GM18520 (cell line): ENCODE measurements around the gene CHN2.

ENCODE experiments used
- ATAC-seq: cut with Tn5 transposase; IDR thresholded peaks from one replicate; pipeline ENCODE4 v1.9.1; 2021; ENCODE audit not compliant: unreplicated experiment

The CHN2 gene

DNA sequence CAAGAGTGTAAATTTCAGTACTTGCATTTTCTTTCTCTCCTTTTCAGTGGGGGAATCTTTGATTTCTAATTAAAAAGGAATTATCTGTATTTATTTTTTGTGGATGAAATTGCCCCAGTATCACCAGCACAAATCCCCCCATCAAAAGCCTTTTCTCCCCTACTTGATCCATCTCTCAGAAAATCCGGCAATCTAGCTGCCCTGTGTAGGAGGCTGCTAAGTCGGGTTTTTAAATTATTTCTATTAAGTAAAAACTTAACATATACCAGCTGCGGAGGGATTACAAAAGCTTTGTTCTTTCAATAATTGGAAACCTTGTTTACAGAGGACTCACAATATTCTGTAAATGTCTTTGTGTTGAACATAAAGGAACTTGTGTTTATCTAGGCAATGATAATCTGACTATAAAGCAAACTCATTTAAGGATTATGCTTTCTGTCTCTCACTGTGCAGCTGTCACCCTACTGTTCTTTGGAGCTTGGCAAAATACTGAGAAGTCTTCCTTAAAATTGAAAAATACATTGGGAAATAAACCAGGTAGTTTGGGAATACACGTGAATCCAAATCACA lies 191.7 kb downstream of the CHN2 start:
- no peak for ATAC-seq

DNA sequence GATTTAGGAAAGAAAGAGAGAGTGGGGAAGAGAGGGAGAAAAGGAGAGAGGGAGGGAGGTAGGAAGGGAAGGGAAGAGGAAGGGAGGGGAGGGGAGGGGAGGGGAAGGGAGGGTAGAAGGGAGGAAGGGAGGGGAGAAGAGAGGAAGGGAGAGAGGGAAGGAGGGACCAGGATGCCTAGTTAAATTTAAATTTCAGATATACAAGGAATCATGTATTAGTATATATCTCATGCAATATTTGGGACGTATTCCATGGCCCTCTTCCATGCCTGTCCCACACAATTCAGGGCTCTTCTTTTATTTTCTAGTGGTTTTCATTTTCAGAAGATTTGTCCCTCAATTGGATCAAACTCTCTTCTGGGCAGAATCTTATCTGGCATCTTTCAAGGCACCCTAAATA lies 196.7 kb downstream of the CHN2 start:
- ATAC-seq, result no peak

DNA sequence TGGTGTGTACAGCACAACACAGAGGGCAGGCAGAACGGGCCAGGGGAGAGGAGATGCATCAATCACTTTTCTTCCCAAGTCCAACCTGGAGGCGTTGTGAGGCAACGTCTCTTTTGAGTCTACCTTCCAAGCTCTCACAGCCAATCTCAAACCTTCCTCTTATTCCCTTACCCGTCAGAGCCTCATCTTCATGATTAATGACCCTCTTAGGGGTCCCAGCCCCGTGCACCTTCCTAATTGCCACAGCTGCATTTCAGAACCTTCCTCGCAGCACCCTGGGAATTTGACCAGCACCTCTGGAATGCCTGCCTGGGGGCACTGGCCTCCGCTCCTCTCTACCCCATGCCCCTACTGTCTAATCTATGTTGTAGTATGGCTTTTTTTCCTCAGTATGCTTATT lies 199.7 kb downstream of the CHN2 start:
- no peak for ATAC-seq

DNA sequence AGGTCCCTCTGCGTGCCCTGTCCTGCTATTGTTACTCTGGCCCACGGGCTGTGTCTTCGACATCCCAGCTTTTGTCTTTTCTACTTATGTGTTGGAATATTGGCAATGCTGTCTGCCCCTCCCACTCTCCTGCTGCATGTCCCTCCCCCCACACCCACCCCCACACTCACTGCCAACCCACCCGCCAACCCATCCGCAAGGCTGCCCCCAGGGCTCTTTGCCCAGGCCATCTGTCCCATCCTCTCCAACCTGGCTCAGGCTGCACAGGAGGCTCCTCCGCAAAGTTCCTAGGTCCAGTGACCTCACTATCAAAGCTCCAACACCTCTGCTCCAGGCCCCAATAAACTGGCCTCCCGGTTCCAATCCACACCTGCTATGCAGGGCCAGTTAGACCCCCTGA lies 202.0 kb downstream of the CHN2 start:
- ATAC-seq, result no peak

DNA sequence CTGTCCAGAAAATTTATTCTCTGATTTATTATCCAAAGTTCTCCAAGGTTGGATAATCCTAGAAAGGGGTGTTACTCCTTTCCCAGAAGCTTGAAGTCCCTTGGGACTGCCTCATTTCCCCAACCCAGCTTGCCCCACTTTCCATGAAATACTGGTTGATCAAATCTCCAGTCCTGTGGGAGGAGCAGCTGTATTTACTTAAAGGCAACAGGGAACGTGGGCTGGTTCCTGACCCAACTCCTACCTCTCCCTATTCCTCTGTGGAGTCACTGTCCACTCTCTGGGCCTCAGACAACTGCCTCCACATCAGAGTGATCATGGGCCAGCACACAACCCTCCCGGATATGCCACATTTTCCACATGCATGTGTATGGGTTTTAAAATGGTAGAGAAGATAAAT lies 202.8 kb downstream of the CHN2 start:
- ATAC-seq, result no peak

DNA sequence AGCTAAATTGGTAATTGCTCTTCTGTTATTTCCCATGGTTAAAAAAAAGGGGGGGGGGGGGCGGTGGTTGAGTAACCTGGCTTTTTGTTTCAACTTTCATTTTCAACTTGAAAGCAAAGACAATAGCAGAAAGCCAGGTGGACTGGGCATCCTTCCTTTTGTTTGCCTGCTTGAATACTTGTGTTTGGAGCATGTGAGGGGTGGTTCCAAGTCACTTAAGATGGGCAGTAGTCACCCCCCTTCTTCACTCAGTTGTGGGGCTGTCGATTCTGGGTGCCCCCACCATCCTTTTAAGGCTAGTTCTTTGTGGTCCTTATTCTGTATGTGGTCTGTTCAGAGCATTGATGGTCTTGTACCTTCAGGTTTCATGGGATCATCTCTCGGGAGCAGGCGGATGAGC lies 203.4 kb downstream of the CHN2 start:
- ATAC-seq, result no peak

DNA sequence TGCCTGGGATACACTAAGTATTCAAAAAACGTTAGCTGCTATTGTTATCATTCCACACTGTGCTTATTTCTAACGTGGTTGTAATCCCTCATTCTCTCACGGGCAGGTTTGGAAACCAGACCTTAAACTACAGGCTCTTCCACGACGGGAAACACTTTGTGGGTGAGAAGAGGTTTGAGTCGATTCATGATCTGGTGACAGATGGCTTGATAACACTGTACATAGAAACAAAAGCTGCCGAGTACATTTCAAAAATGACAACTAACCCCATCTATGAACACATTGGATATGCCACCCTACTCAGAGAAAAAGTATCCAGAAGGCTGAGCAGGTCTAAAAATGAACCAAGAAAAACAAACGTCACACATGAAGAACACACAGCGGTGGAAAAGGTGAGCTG lies 205.9 kb downstream of the CHN2 start:
- ATAC-seq, result no peak

DNA sequence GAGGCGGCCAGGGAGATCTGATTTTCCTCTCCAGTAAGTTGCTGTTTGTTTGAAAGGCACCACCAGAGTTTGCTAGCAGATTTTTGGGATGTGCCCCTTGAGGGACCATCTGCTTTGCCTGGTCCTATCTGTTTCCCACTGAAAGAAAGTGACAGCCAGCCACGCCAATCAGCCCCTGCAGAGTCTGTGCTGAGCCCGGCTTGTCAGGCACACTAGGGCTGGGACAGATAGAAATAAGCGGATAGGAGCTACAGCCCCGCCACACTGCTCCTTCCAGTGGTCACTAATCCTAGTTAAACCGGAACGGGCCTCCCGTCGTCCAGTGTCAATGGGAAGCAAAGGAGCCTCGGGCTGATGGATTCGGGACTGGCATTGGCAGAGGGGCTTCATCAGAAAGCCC lies 207.2 kb downstream of the CHN2 start:
- no peak for ATAC-seq

DNA sequence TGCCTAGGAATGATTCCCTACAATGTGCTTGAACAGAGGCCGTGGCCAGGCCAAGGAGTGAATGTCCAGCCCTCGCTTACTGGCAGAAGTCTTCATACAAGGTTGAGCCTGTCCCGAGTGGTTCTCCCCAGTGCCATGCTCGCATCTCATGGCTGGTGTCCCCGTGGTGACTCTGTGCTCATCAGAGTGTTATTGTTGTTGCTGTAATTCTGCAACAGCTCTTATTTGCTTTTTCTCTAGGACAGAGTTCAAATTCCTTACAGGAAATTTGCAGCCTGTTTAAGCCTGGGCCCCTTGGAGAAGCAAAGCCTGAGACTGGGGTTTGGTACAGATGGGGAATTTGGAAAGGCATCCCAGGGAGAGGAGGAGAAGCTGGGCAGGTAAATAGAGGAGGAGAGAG lies 211.3 kb downstream of the CHN2 start:
- ATAC-seq, result no peak

DNA sequence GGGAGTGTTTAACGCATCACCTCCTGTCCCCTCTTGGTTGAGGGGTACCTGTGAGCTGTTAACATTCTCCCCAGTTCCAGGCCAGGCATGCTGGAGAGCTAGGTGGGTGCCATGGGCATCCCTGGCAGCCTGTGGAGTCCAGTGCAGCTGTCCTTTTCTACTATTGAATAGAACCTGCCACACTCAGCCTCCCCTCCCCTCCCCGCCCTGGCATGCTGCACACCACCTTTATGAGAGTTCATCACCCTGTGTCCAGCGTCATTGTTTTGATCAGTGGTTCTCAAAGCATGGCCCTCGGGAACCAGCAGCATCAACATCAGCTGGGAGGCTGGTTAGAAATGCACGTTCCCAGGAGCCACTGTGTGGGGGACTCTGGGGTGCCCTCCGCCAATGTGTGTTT lies 211.8 kb downstream of the CHN2 start:
- ATAC-seq, result no peak

DNA sequence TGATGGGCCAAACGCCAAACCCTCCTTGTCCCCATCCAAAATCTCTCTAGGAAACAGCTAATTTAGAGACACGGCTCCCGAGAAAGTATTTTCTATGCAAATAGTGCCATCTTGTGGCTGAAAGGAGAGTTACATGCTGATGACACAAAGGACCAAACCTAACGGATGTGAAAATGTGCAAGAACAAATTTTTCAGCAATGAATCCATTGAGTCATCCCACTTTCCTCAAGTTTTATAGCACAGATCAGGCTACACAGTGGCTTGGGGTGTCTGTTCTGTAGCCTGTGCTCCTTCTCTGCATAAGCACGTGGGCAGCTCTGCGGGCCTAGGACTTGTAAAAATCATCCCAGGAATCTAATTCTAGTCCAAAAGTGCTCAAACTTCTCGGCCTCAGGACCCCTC lies 214.3 kb downstream of the CHN2 start:
- ATAC-seq, result no peak

DNA sequence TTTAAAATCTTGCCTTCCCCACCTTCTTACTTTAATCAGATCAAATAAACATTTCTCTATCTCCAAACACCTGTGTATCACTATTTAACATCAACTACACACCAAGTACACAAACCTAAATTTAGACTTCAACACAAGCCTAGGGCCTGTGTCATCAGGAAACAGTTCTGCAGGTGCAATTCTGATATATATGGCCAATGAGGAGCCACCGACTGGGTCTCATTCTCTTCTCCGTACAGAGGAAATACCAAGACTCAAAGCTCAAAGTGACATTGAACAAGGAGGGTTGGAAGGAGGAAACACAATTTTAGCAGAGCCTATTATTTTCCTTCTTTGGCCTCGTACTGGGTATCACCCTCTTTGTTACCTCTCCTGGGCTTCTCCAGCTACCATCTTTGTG lies 216.4 kb downstream of the CHN2 start:
- ATAC-seq, result no peak

DNA sequence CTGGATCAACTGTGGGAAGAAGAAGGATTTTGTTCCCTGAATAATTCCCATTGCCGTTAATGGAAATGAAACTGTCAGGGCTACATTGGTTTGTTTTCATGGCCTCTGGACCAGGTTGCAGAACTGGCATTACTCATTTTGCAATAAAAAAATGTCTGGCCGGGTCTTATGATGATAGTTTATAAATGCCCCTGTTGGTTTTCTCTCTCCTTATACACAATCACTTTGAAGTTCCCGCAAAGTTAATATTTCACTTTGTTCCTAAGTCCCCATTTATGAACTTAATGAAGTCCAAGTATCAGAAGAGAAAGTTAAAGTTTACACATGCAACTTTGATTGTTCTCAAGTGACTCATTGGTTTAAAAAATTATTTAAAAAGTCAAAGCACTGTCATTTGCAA lies 218.3 kb downstream of the CHN2 start:
- ATAC-seq, result no peak

DNA sequence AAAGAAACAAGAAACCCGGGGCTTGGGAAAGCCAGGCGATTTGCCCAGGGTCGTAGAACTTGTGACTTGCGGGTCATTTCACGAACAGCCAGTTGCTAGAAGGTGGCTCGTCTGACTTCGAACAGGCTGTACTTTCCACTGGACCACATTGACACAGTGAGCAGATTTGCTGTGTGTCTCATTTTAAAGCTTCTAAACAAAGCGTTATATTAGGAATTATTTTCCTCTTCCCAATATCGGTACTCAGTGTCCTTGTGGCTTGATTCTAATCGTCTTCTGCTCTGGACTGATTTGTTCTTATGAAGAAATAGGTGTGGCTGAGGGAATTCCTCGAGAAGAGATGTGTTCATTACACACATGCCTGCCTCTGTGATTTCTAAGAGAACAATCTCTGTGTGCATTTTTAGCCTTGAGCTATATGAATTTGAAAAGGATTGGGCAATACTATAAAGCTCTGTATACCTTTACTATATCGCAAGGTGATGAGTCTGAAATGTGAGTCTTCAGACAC lies 219.1 kb downstream of the CHN2 start:
- no peak for ATAC-seq

DNA sequence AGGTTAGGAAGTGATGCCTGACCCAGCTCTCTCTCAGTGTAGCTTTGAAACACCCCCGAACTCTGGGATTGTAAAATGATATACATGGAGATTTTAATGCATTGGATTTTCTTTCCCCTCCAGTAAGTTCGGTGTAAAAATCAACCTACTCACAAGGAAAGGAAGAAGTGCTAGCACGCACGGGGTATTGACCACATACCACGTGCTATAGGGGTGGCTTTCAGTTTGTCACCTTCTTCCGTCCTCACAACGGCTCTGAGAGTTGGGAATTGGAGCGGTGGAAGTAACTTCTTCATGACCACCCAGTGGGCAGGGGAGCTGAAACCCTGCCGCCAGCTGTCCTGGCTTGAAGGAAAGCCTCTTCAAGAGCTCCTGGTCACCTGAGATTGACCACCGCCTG lies 219.6 kb downstream of the CHN2 start:
- no peak for ATAC-seq

DNA sequence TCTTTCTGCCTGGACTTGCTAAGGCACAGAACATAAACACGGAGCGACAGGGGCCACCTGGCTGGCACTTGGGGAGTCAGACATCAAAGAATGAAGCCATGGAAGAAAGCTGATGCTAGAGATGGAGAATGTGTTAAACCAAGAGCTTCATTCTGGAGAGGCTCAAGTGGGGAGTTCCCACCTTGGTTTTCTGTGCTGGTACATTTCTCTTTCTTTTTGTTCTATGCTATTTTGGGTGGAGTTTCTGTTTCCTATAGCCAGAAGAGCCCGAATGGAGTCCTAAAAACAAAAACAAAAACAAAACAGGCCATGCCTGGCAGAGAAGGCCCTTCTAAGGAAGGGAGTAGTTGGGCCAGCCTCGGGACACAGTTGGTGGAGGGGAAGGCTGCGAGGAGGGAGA lies 220.6 kb downstream of the CHN2 start:
- no peak for ATAC-seq

DNA sequence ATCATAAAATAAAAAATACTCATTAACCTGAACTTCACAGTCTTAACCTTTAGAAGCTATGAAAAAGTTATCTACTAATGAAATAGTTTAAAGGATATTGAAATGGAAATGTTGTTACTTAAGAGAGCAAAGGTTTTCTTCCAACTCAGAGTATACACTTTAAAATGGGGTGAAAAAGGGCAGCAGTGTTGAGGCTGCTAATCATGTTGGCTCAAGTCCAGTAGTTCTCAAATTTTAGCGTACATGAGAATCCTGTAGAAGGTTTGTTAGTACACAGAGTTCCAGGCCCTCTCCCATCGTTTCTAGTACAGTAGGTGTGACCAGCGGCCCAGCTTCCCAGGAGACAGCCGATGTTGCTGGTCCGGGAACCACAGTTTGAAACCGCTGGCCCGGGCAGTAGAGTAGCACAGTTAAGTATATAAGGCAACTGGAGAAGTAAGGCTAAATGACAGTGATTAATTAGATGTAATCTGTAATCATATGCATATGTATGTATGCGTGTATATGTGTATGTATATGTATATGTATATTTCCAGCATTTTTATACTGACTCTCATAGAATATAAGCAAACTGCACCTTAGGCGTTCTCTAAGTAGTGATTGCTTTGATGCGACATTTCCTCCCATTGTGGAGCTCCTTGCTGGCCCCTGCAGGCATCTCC lies 221.8 kb downstream of the CHN2 start:
- no peak for ATAC-seq

DNA sequence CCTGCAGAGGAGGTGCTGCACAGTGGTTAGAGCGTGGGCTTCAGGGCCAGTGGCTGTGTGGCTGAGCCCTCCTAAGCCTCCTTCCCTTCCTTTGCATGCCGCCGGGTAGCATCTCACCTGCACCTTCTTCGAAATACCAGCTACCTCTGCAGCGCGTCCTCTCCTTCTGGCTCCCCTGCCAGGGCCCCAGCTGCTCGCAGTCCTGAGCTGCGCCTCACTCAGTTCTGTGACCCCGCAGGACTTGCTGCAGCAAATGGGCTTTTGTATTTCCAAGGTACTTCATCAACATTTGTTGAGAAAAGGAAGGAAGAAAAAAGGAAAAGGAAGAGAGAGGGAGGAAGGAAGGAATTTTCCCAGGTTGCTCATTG lies 222.3 kb downstream of the CHN2 start:
- no peak for ATAC-seq

DNA sequence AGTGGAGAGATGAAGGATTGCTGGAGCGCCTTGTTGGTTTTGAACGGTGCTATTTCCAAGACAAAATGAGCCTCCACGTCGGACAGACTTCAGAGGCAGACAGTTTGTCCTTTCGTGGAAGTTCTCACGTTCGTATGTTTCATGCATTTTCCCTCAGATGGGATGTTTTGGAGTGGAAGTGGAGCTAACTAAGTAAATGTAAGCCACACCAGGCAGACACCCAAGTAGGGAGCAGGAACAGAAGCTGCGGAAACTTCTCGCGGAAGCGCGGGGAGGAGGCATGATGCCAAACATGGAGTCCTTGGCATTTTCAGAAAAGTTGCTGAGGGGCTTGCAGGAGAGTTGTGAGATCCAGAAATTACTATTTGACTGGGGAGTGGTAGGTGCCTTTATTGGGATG lies 223.5 kb downstream of the CHN2 start:
- ATAC-seq, result no peak

DNA sequence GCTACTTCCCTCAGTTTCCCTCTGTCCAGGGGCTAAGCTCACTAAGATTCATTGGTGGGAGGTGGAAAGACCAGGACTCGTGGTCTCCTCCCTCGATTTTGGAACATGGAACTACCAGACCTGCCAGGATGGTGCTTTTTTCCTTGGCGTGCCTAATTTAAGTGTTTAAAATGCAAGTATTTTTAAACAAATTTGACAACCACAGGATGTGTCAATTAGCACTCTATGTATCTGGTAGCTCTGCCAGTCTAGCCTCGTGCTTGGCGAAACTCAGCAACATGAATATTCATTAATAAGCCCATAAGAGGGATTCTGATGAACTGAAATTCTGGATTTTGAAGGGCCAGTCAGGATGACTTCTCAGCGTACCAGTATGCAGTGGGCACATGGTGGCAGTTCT lies 224.1 kb downstream of the CHN2 start:
- no peak for ATAC-seq

DNA sequence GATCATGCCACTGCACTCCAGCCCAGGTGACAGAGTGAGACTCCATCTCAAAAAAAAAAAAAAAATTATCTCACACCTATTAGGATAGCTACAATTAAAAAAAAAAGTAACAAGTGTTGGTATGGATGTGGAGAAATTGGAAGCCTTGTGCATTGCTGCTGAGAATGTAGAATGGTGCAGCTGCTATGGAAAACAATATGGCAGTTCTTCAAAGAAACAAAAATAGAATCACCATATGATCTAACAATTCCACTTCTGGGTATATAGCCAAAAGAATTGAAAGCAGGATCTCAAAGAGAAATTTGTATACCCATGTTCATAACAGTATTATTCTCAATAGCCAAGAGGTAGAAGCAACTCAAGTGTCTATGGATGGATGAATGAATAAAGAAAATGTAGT lies 225.4 kb downstream of the CHN2 start:
- no peak for ATAC-seq

DNA sequence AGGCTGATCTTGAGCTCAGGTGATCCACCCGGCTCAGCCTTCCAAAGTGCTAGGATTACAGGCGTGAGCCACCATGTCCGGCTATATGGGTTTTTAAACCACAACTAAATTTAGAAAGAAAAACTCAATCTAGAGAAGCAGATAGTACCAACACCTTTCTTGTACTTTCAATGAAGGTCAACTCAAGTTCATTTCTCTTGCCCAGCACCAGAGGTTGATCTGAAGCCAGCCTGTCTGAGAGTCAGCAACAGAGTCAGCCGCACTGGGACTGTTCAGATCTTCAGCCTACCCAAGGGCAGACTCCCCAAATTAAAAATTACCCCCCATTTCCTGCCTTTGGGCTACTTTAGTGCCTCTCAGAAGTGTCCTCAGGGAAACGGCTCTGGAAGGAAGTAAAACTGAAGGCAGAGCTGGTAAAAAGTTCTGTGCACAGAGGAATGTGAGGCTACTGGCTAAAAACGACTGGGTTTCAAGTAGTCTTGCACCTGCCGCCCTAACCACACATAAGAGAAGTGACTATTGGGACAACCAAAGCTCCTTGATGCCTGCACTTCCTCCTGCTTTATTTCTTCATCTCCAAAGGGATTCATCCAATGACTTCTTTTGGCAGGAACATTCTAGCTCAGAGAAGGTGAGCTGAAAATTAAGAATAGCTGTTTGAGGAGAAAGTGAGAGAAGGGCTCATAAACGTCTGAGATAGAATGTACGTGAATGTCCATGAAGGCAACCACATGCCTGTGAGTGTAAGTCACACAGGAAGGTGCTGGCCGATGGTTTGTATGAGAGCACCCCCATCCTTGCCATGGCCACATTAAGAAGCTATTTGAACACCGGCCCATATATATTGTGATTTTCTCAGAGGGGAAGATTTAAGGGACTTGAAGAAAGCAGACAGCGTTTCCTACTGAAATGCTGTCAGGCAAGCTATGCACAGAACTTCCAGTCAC lies 226.7 kb downstream of the CHN2 start:
- ATAC-seq, result no peak
